Anterior cingulate cortex (tissue), 58 donors: ENCODE results near the gene ATP6V0D1.

Experiments used
- DNase-seq, 58 donors: peaks; one replicate each; lab custom pipeline; 2025; lab: John Stamatoyannopoulos, UW

Gene ATP6V0D1

GRCh38 chr16:67446968-67447507 lies 33.9 kb downstream of the ATP6V0D1 start:
- no peak for DNase-seq

GRCh38 chr16:67445913-67446907 lies 34.7 kb downstream of the ATP6V0D1 start:
- peak in 3 of 58 donors; percentile 17 to 31 (median 22) for DNase-seq

GRCh38 chr16:67445441-67445912 lies 35.5 kb downstream of the ATP6V0D1 start:
- no peak for DNase-seq

DNA sequence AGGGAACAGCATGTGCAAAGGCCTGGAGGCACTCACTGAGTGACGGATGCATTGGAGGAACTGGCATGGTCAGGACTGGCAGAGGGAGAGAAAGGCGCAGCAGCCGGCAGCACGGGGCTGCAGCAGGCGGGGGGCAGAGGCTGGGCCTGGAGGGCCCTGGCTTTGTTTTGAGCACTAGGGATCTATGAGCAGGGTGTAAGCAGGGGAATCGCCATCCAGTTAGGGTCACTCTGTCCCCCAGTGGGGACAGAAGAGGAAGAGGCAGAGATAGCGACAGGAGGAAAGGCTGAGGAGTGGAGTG lies 35.9 kb downstream of the ATP6V0D1 start:
- no peak for DNase-seq

- no peak for DNase-seq
Observed at GRCh38 chr16:67444259-67445125, 36.5 kb downstream of the ATP6V0D1 start.

- no peak for DNase-seq
Observed at GRCh38 chr16:67443265-67443664, 37.7 kb downstream of the ATP6V0D1 start.

DNA sequence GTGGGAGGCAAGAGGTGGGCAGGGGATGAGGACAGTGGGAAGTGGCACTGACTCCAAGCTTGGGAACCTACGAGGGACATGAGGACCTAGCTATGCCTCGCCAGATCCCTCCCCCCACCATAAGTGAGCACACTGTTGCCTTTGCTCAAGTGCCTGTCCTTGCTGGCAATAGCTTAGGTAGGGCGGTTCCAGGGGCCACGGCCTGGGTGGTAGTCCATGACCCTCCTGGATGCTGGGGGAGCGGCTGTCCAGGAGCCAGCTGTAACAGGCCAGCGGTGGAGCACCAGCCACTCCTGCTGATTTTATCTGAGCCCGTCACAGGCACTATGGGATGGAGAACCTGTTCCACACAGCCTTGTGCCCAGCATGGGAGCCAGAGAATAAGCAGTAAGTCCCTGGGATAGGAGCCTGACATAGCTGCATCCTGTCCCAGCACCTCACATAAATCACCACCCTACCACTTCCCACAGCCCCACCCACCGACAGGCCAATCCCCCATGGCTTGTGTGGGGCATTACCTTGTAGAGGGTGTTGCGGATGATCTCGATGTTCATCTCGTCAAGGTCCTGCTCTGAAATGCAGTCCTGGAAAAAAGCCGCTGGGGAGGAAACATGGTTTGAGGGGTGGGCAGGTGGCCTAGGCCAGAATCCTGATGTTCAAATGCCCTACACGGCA lies 38.2 kb downstream of the ATP6V0D1 start:
- no peak for DNase-seq

DNA sequence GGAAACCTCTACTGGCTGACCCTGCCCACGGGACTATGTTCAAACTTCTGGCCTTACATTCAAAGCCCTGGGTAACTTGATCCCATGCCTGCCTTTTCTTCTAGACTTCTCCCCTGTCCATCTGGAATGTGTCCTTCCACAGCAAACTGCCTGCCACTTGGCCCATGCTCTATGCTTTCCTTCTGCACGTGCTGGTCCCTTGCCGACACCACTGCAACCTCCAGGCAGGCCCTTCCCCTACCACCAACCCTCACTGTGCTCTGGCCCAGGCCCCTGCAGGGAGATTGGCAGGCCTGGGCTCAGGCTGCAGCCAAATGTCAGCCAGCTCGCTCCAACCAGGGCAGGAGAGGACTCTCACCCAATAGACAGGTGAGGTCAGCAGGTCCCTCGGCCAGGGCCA lies 39.0 kb downstream of the ATP6V0D1 start:
- DNase-seq = no peak

DNA sequence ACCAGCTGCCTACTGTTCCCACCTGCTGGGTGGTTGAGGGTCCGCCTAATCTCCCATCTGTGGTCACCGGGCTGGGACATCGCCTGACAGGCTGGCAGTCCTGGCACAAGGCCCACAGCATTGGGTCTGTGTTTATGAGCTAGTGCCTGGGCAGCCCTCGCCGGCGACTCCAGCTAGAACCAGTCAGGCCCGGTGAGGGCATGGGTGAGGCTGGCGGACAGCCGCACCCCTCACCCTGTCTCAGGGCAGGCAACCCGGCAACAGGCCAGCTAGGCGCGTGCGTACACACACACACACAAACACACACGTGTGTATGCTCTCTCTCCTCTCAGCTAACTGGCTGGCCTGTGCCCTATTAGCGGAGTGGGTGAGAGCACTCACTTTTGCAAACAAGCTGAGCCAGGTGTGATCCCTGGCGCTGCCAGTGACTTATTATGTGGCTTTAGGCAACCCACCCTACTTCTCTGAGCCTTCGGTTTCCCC lies 39.6 kb downstream of the ATP6V0D1 start:
- peak in 26 of 58 donors; percentile 7 to 73 (median 34) for DNase-seq

DNA sequence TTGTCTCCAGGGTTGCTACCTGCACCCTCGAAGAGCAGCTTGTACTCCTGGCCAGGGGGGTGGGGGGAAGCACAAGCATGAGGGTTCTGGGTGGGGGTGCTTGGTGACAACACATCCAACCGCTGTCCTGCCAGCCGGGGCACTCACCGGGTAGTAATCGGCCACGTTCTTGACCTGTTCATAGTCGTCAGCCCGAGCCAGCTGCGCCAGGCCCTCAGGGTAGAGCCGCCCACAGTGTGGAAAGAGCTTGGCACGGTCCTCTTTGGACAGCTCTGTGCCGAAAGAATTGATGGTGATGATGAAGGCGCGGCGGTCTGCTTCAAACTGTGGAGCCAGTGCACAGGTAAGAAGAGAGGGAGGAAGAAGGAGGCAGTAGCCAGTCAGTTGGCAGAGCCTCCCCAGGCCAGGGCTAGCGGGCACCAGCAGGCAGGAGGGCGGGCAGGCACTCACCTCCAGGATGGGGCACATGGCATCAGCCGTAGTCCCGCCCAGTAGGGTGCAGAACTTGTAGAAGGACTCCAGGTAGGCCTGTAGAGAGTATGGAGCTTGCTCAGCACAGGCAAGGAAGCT lies 42.0 kb downstream of the ATP6V0D1 start:
- no peak for DNase-seq

DNA sequence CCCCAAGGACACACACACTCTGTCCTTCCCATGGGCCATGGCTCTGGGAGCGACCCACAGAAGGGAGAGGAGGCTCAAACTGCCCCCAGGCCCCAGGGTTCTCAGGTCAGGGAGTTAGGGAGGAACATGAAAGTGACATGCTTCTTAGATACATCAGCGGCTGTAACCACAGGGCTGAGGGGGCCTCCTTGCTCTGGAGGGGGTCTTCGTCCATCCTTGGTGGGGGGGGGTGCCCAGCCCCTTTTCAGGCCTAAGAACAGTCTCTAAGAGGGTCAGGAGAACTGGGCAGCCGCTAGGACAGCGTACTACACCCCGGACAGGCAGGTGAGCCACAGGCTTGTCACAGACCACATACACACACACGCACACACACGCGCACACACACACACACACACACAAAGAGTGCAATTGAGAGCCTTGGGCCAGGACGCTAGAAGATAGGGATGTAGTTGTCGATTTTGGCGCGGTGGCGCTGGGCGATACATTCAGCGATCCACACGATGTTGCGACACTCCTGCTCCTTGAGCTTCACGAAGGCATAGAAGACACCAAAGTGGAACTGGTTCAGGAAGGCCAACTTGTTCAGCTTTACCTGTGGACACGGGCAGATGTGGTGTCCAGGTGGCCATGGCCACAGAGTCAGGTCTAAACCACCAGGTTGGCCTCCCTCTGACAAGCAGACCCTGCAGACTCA lies 42.7 kb downstream of the ATP6V0D1 start:
- no peak for DNase-seq

- no peak for DNase-seq
Observed at GRCh38 chr16:67437513-67437912, 43.4 kb downstream of the ATP6V0D1 start.

DNA sequence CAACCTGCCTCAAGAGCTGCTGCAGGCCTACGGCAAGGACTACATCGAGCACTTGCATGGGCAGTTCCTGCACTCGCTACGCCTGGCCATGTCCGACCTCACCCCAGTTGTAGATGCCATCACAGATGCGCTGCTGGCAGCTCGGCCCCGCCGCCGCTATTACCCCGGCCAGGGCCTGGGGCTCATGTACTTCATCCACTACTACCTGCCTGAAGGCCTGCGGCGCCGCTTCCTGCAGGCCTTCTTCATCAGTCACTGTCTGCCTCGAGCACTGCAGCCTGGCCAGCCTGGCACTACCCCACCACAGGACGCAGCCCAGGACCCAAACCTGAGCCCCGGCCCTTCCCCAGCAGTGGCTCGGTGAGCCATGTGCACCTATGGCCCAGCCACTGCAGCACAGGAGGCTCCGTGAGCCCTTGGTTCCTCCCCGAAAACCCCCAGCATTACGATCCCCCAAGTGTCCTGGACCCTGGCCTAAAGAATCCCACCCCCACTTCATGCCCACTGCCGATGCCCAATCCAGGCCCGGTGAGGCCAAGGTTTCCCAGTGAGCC lies 44.2 kb downstream of the ATP6V0D1 start:
- no peak for DNase-seq

- DNase-seq = no peak
Observed at GRCh38 chr16:67435758-67436164, 45.2 kb downstream of the ATP6V0D1 start.

- no peak for DNase-seq
Observed at GRCh38 chr16:67433131-67433719, 47.7 kb downstream of the ATP6V0D1 start.

DNA sequence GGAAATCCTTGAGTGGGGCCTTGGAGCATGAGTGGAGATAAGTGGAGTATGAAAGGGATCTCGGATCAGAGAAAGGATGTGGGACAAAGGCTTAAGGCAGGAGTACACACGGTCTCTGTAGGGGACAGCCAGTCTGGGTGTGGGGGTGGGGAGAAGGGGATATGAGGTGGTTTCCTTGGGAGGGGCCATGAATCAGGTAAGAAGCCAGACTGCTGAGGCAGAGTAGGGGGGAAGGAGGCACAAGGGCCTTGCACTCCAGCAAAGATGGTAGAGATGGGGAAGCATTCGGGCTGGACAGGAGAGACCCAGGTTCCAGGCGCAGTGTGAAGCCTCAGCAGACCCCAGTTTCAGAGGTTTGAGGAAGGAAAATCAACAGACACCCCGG lies 48.5 kb downstream of the ATP6V0D1 start:
- DNase-seq = no peak

- DNase-seq = no peak
Observed at GRCh38 chr16:67431775-67432505, 49.0 kb downstream of the ATP6V0D1 start.
